ENCODE data around the gene USP17L26.
"Not testable (repeated sequence)": the region's sequence is repeated elsewhere in the genome, so short reads cannot be mapped to it uniquely, and the experiment has no call there.

USP17L26 gene, protein sequence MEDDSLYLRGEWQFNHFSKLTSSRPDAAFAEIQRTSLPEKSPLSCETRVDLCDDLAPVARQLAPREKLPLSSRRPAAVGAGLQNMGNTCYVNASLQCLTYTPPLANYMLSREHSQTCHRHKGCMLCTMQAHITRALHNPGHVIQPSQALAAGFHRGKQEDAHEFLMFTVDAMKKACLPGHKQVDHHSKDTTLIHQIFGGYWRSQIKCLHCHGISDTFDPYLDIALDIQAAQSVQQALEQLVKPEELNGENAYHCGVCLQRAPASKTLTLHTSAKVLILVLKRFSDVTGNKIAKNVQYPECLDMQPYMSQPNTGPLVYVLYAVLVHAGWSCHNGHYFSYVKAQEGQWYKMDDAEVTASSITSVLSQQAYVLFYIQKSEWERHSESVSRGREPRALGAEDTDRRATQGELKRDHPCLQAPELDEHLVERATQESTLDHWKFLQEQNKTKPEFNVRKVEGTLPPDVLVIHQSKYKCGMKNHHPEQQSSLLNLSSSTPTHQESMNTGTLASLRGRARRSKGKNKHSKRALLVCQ

DNA sequence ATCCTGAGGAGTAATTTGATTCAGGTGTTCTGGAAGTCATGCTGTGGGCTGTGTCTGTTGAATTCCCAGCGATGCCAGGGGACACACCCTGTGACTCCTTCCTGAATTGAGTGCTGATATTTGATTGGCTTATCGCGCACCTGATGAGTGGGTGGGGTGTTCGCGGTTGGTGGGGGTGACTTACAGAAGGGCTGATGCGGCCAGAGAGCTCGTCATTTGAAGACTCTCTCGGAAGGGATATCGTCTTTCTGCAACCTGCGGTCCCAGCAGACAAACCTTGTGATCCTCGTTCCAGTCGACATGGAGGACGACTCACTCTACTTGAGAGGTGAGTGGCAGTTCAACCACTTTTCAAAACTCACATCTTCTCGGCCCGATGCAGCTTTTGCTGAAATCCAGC is at the start of gene USP17L26:
TSS of gene USP17L26 (plus strand) at position 301 of the 400 bp plus-strand sequence. CDS start at position 301, 0 bp downstream.
- H3K27ac ChIP-seq (ENCODE audit: low read depth, low read length); H3K9ac ChIP-seq (ENCODE audit: low read length in 5 of 5); H3K4me1 ChIP-seq (ENCODE audit: control insufficient read depth in 5 of 5, insufficient read depth in 5 of 5, low read length in 5 of 5); H3K9me3 ChIP-seq (ENCODE audit: control insufficient read depth in 5 of 5, low read length in 5 of 5); H3K27me3 ChIP-seq (ENCODE audit: control insufficient read depth in 5 of 5, insufficient read depth in 4 of 5, low read length in 5 of 5); H3K36me3 ChIP-seq (ENCODE audit: control insufficient read depth in 5 of 5, insufficient read depth in 5 of 5, low read length in 5 of 5); H3K4me3 ChIP-seq (ENCODE audit: low read depth in 1 of 5, low read length in 5 of 5): not testable (repeated sequence)

GRCh38 chr4:9324191-9324590 is 10.3 kb upstream of the USP17L26 start:
- not testable (repeated sequence) for H3K4me1 ChIP-seq (ENCODE audit: control insufficient read depth in 5 of 5, insufficient read depth in 5 of 5, low read length in 5 of 5); H3K9ac ChIP-seq (ENCODE audit: low read length in 5 of 5); H3K9me3 ChIP-seq (ENCODE audit: control insufficient read depth in 5 of 5, low read length in 5 of 5); H3K27ac ChIP-seq (ENCODE audit: low read depth, low read length); H3K36me3 ChIP-seq (ENCODE audit: control insufficient read depth in 5 of 5, insufficient read depth in 5 of 5, low read length in 5 of 5); H3K27me3 ChIP-seq (ENCODE audit: control insufficient read depth in 5 of 5, insufficient read depth in 4 of 5, low read length in 5 of 5); H3K4me3 ChIP-seq (ENCODE audit: low read depth in 1 of 5, low read length in 5 of 5)

GRCh38 chr4:9324865-9325264 is 9.6 kb upstream of the USP17L26 start, which contains the start of gene USP17L24:
Gene USP17L24 (plus strand): TSS chr4:9325165. CDS start chr4:9325165, 0 bp downstream.
- not testable (repeated sequence) for H3K27ac ChIP-seq (ENCODE audit: low read depth, low read length); H3K27me3 ChIP-seq (ENCODE audit: control insufficient read depth in 5 of 5, insufficient read depth in 4 of 5, low read length in 5 of 5); H3K4me3 ChIP-seq (ENCODE audit: low read depth in 1 of 5, low read length in 5 of 5); H3K9ac ChIP-seq (ENCODE audit: low read length in 5 of 5); H3K9me3 ChIP-seq (ENCODE audit: control insufficient read depth in 5 of 5, low read length in 5 of 5); H3K4me1 ChIP-seq (ENCODE audit: control insufficient read depth in 5 of 5, insufficient read depth in 5 of 5, low read length in 5 of 5); H3K36me3 ChIP-seq (ENCODE audit: control insufficient read depth in 5 of 5, insufficient read depth in 5 of 5, low read length in 5 of 5)

DNA sequence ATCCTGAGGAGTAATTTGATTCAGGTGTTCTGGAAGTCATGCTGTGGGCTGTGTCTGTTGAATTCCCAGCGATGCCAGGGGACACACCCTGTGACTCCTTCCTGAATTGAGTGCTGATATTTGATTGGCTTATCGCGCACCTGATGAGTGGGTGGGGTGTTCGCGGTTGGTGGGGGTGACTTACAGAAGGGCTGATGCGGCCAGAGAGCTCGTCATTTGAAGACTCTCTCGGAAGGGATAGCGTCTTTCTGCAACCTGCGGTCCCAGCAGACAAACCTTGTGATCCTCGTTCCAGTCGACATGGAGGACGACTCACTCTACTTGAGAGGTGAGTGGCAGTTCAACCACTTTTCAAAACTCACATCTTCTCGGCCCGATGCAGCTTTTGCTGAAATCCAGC is 4.8 kb upstream of the USP17L26 start, which contains the start of gene USP17L25:
TSS of gene USP17L25 (plus strand) at position 301 of the 400 bp plus-strand sequence. CDS start at position 301, 0 bp downstream.
- H3K27me3 ChIP-seq (ENCODE audit: control insufficient read depth in 5 of 5, insufficient read depth in 4 of 5, low read length in 5 of 5); H3K36me3 ChIP-seq (ENCODE audit: control insufficient read depth in 5 of 5, insufficient read depth in 5 of 5, low read length in 5 of 5); H3K4me3 ChIP-seq (ENCODE audit: low read depth in 1 of 5, low read length in 5 of 5); H3K4me1 ChIP-seq (ENCODE audit: control insufficient read depth in 5 of 5, insufficient read depth in 5 of 5, low read length in 5 of 5); H3K27ac ChIP-seq (ENCODE audit: low read depth, low read length); H3K9ac ChIP-seq (ENCODE audit: low read length in 5 of 5); H3K9me3 ChIP-seq (ENCODE audit: control insufficient read depth in 5 of 5, low read length in 5 of 5): not testable (repeated sequence)

GRCh38 chr4:9339103-9339502 is 4.6 kb downstream of the USP17L26 start, which contains the start of gene USP17L5:
Gene USP17L5 (plus strand): TSS chr4:9339403. CDS start chr4:9339403, 0 bp downstream.
- H3K27me3 ChIP-seq (ENCODE audit: control insufficient read depth in 5 of 5, insufficient read depth in 4 of 5, low read length in 5 of 5); H3K9ac ChIP-seq (ENCODE audit: low read length in 5 of 5); H3K36me3 ChIP-seq (ENCODE audit: control insufficient read depth in 5 of 5, insufficient read depth in 5 of 5, low read length in 5 of 5); H3K4me3 ChIP-seq (ENCODE audit: low read depth in 1 of 5, low read length in 5 of 5); H3K4me1 ChIP-seq (ENCODE audit: control insufficient read depth in 5 of 5, insufficient read depth in 5 of 5, low read length in 5 of 5); H3K9me3 ChIP-seq (ENCODE audit: control insufficient read depth in 5 of 5, low read length in 5 of 5); H3K27ac ChIP-seq (ENCODE audit: low read depth, low read length): not testable (repeated sequence)

DNA sequence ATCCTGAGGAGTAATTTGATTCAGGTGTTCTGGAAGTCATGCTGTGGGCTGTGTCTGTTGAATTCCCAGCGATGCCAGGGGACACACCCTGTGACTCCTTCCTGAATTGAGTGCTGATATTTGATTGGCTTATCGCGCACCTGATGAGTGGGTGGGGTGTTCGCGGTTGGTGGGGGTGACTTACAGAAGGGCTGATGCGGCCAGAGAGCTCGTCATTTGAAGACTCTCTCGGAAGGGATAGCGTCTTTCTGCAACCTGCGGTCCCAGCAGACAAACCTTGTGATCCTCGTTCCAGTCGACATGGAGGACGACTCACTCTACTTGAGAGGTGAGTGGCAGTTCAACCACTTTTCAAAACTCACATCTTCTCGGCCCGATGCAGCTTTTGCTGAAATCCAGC is 9.4 kb downstream of the USP17L26 start, which contains the start of gene USP17L27:
TSS of gene USP17L27 (plus strand) at position 301 of the 400 bp plus-strand sequence. CDS start at position 301, 0 bp downstream.
- not testable (repeated sequence) for H3K27me3 ChIP-seq (ENCODE audit: control insufficient read depth in 5 of 5, insufficient read depth in 4 of 5, low read length in 5 of 5); H3K36me3 ChIP-seq (ENCODE audit: control insufficient read depth in 5 of 5, insufficient read depth in 5 of 5, low read length in 5 of 5); H3K4me3 ChIP-seq (ENCODE audit: low read depth in 1 of 5, low read length in 5 of 5); H3K27ac ChIP-seq (ENCODE audit: low read depth, low read length); H3K9me3 ChIP-seq (ENCODE audit: control insufficient read depth in 5 of 5, low read length in 5 of 5); H3K9ac ChIP-seq (ENCODE audit: low read length in 5 of 5); H3K4me1 ChIP-seq (ENCODE audit: control insufficient read depth in 5 of 5, insufficient read depth in 5 of 5, low read length in 5 of 5)

DNA sequence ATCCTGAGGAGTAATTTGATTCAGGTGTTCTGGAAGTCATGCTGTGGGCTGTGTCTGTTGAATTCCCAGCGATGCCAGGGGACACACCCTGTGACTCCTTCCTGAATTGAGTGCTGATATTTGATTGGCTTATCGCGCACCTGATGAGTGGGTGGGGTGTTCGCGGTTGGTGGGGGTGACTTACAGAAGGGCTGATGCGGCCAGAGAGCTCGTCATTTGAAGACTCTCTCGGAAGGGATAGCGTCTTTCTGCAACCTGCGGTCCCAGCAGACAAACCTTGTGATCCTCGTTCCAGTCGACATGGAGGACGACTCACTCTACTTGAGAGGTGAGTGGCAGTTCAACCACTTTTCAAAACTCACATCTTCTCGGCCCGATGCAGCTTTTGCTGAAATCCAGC is 14.1 kb downstream of the USP17L26 start, which contains the start of gene USP17L28:
TSS of gene USP17L28 (plus strand) at position 301 of the 400 bp plus-strand sequence. CDS start at position 301, 0 bp downstream.
- H3K9me3 ChIP-seq (ENCODE audit: control insufficient read depth in 5 of 5, low read length in 5 of 5); H3K4me3 ChIP-seq (ENCODE audit: low read depth in 1 of 5, low read length in 5 of 5); H3K9ac ChIP-seq (ENCODE audit: low read length in 5 of 5); H3K27me3 ChIP-seq (ENCODE audit: control insufficient read depth in 5 of 5, insufficient read depth in 4 of 5, low read length in 5 of 5); H3K27ac ChIP-seq (ENCODE audit: low read depth, low read length); H3K36me3 ChIP-seq (ENCODE audit: control insufficient read depth in 5 of 5, insufficient read depth in 5 of 5, low read length in 5 of 5); H3K4me1 ChIP-seq (ENCODE audit: control insufficient read depth in 5 of 5, insufficient read depth in 5 of 5, low read length in 5 of 5): not testable (repeated sequence)

DNA sequence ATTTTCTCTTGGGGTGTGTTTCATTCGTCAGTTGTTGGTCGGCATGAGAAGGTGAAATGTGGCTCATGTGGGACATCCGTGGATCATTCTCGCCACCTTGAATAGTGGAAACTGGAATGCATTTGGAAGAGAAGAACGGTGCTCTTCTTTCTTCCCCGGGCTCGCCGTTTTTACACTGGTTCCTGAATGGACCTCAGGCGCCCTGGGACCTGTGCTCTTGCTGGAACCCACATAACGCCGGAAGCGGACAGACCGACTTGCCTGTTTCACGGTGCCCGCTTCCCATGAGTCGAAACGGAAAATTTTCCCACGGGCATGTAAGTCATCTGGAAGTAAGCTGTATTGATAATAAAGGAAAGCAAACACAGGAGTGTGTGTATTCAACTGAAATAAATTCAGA is 16.4 kb downstream of the USP17L26 start:
- not testable (repeated sequence) for H3K27me3 ChIP-seq (ENCODE audit: control insufficient read depth in 5 of 5, insufficient read depth in 4 of 5, low read length in 5 of 5); H3K9ac ChIP-seq (ENCODE audit: low read length in 5 of 5); H3K4me1 ChIP-seq (ENCODE audit: control insufficient read depth in 5 of 5, insufficient read depth in 5 of 5, low read length in 5 of 5); H3K36me3 ChIP-seq (ENCODE audit: control insufficient read depth in 5 of 5, insufficient read depth in 5 of 5, low read length in 5 of 5); H3K27ac ChIP-seq (ENCODE audit: low read depth, low read length); H3K9me3 ChIP-seq (ENCODE audit: control insufficient read depth in 5 of 5, low read length in 5 of 5); H3K4me3 ChIP-seq (ENCODE audit: low read depth in 1 of 5, low read length in 5 of 5)

GRCh38 chr4:9353338-9353737 is 18.9 kb downstream of the USP17L26 start, which contains the start of gene USP17L29:
Gene USP17L29 (plus strand): TSS chr4:9353638. CDS start chr4:9353638, 0 bp downstream.
- not testable (repeated sequence) for H3K27me3 ChIP-seq (ENCODE audit: control insufficient read depth in 5 of 5, insufficient read depth in 4 of 5, low read length in 5 of 5); H3K9ac ChIP-seq (ENCODE audit: low read length in 5 of 5); H3K4me3 ChIP-seq (ENCODE audit: low read depth in 1 of 5, low read length in 5 of 5); H3K27ac ChIP-seq (ENCODE audit: low read depth, low read length); H3K36me3 ChIP-seq (ENCODE audit: control insufficient read depth in 5 of 5, insufficient read depth in 5 of 5, low read length in 5 of 5); H3K4me1 ChIP-seq (ENCODE audit: control insufficient read depth in 5 of 5, insufficient read depth in 5 of 5, low read length in 5 of 5); H3K9me3 ChIP-seq (ENCODE audit: control insufficient read depth in 5 of 5, low read length in 5 of 5)

DNA sequence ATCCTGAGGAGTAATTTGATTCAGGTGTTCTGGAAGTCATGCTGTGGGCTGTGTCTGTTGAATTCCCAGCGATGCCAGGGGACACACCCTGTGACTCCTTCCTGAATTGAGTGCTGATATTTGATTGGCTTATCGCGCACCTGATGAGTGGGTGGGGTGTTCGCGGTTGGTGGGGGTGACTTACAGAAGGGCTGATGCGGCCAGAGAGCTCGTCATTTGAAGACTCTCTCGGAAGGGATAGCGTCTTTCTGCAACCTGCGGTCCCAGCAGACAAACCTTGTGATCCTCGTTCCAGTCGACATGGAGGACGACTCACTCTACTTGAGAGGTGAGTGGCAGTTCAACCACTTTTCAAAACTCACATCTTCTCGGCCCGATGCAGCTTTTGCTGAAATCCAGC is 28.4 kb downstream of the USP17L26 start, which contains the start of gene USP17L30:
TSS of gene USP17L30 (plus strand) at position 301 of the 400 bp plus-strand sequence. CDS start at position 301, 0 bp downstream.
- H3K9me3 ChIP-seq (ENCODE audit: control insufficient read depth in 5 of 5, low read length in 5 of 5) = not testable (repeated sequence)

More for the DNA sequence above, 28.4 kb downstream of the USP17L26 start, which contains the start of gene USP17L30:
- not testable (repeated sequence) for H3K36me3 ChIP-seq (ENCODE audit: control insufficient read depth in 5 of 5, insufficient read depth in 5 of 5, low read length in 5 of 5); H3K4me3 ChIP-seq (ENCODE audit: low read depth in 1 of 5, low read length in 5 of 5); H3K9ac ChIP-seq (ENCODE audit: low read length in 5 of 5); H3K27me3 ChIP-seq (ENCODE audit: control insufficient read depth in 5 of 5, insufficient read depth in 4 of 5, low read length in 5 of 5); H3K27ac ChIP-seq (ENCODE audit: low read depth, low read length); H3K4me1 ChIP-seq (ENCODE audit: control insufficient read depth in 5 of 5, insufficient read depth in 5 of 5, low read length in 5 of 5)
